PFSK-1 (cell line): ENCODE measurements around the gene ATG9B.

ENCODE experiments used
- FOXP2 ChIP-seq: optimal IDR thresholded peaks from 2 replicates; pipeline ENCODE3; 2011; ENCODE audit warnings: borderline replicate concordance, control low read depth, inconsistent platforms; ENCODE audit not compliant: insufficient read depth; ENCODE audit errors: extremely low read length, extremely low read depth
- POLR2AphosphoS5 ChIP-seq: IDR thresholded peaks from 2 replicates; pipeline ENCODE4 v1.6.1; 2012; ENCODE audit warnings: low read depth, mild to moderate bottlenecking, control low read depth, low read length, moderate library complexity
- REST ChIP-seq, 2 experiments: IDR thresholded peaks; 2 replicates each; pipeline versions ENCODE4 v1.6.1 to v1.8.0; 2011 to 2012; ENCODE audit warnings: low read depth in 2 of 2, low read length in 2 of 2, control low read depth in 1 of 2, inconsistent platforms in 1 of 2, mild to moderate bottlenecking in 1 of 2, moderate library complexity in 1 of 2; ENCODE audit not compliant: insufficient read depth in 1 of 2
- SIN3A ChIP-seq: IDR thresholded peaks from 2 replicates; pipeline ENCODE4 v1.6.1; 2012; ENCODE audit warnings: mild to moderate bottlenecking, low read length, moderate library complexity, borderline replicate concordance; ENCODE audit not compliant: insufficient read depth
- TAF1 ChIP-seq: IDR thresholded peaks from 2 replicates; pipeline ENCODE4 v1.6.1; 2012; ENCODE audit warnings: low read length, control low read depth, borderline replicate concordance; ENCODE audit not compliant: insufficient read depth

Gene ATG9B

GRCh38 chr7:151063212-151063561, 38.9 kb upstream of the ATG9B start:
- TF ChIP-seq SIN3A = no peak
- no peak for TF ChIP-seq REST (IDR thresholded peaks at IDR 0.05; ENCODE audit: insufficient read depth in 1 of 2, low read depth in 2 of 2, low read length in 2 of 2)
- TF ChIP-seq POLR2AphosphoS5 = no peak
- TF ChIP-seq TAF1 = no peak
- TF ChIP-seq FOXP2 = no peak

GRCh38 chr7:151062399-151063211, 38.3 kb upstream of the ATG9B start:
- TF ChIP-seq FOXP2 = no peak
- no peak for TF ChIP-seq POLR2AphosphoS5
- no peak for TF ChIP-seq SIN3A
- TF ChIP-seq TAF1 = no peak
- TF ChIP-seq REST (IDR thresholded peaks at IDR 0.05; ENCODE audit: insufficient read depth in 1 of 2, low read depth in 2 of 2, low read length in 2 of 2) = no peak

GRCh38 chr7:151062111-151062398, 37.8 kb upstream of the ATG9B start:
- TF ChIP-seq TAF1 (no peak), FOXP2 (no peak), REST (IDR thresholded peaks at IDR 0.05; ENCODE audit: insufficient read depth in 1 of 2, low read depth in 2 of 2, low read length in 2 of 2) (no peak), POLR2AphosphoS5 (no peak), SIN3A (no peak)

- TF ChIP-seq REST (IDR thresholded peaks at IDR 0.05; ENCODE audit: insufficient read depth in 1 of 2, low read depth in 2 of 2, low read length in 2 of 2) (no peak), SIN3A (no peak), POLR2AphosphoS5 (no peak), FOXP2 (no peak), TAF1 (no peak)
Measured at GRCh38 chr7:151061213-151062110, 37.2 kb upstream of the ATG9B start.
